K562 (cell line): ENCODE results near the gene SERPINA12.

ENCODE experiments used
- ARID2 ChIP-seq: fragments of 450-650 bp; IDR thresholded peaks from 2 replicates; pipeline ENCODE4 v1.6.1; 2017; ENCODE audit warnings: antibody characterized with exemption, mild to moderate bottlenecking
- DPF2 ChIP-seq: fragments of 450-650 bp; IDR thresholded peaks from 2 replicates; pipeline ENCODE4 v1.6.1; 2016
- ESRRA ChIP-seq: fragments of 450-650 bp; IDR thresholded peaks from 2 replicates; pipeline ENCODE4 v1.6.1; 2014; ENCODE audit warnings: low read depth, mild to moderate bottlenecking, moderate library complexity, borderline replicate concordance
- FOXP1 ChIP-seq: sonication (generic); formaldehyde crosslinking; IDR thresholded peaks from 2 replicates; pipeline ENCODE4 v1.8.0; 2022; ENCODE audit warnings: mild to moderate bottlenecking, missing genetic modification reagents
- TGIF2 ChIP-seq: sonication (generic); formaldehyde crosslinking; IDR thresholded peaks from 2 replicates; pipeline ENCODE4 v1.8.1; 2022; ENCODE audit warnings: mild to moderate bottlenecking, missing genetic modification reagents, moderate library complexity
- ZNF140 ChIP-seq: fragments of 250-450 bp; sonication (Bioruptor Pico); IDR thresholded peaks from 2 replicates; pipeline ENCODE4 v1.8.0; 2021; ENCODE audit warnings: moderate library complexity, mild to moderate bottlenecking, inconsistent platforms
- ZNF184 ChIP-seq: sonication (generic); formaldehyde crosslinking; IDR thresholded peaks from 2 replicates; pipeline ENCODE4 v1.5.0; 2020; ENCODE audit warnings: missing genetic modification reagents
- ZNF408 ChIP-seq: fragments of 250-450 bp; sonication (Bioruptor Pico); IDR thresholded peaks from 2 replicates; pipeline ENCODE4 v1.4.0; 2020; ENCODE audit warnings: low read depth, mild to moderate bottlenecking, moderate library complexity
- TF ChIP-seq, protein P1 (sequence below), 3 experiments: IDR thresholded peaks in 2 of 3; conservative IDR thresholded peaks in 1 of 3; 2 replicates each; pipeline ENCODE4 v1.5.1; 2011 to 2012; ENCODE audit warnings: low read length in 3 of 3, mild to moderate bottlenecking in 3 of 3, control low read depth in 2 of 3, improper control_type of control experiment in 1 of 3, inconsistent platforms in 1 of 3, low read depth in 1 of 3, mixed read lengths in 1 of 3, moderate library complexity in 1 of 3; ENCODE audit not compliant: insufficient read depth in 2 of 3
- TF ChIP-seq, protein P2 (sequence below), 2 experiments: IDR thresholded peaks; 2 replicates each; pipeline ENCODE4 v1.6.1; 2011; ENCODE audit warnings: borderline replicate concordance in 1 of 2, control low read depth in 1 of 2, low read depth in 1 of 2, low read length in 1 of 2, mild to moderate bottlenecking in 1 of 2, mixed read lengths in 1 of 2, moderate library complexity in 1 of 2; ENCODE audit not compliant: insufficient read depth in 1 of 2, insufficient read length in 1 of 2, poor library complexity in 1 of 2, severe bottlenecking in 1 of 2; ENCODE audit errors: extremely low read depth in 1 of 2
- TF ChIP-seq, protein P3 (sequence below): fragments of 150-350 bp; conservative IDR thresholded peaks from 2 replicates; pipeline ENCODE4 v1.6.1; 2014; ENCODE audit warnings: low read length

DNA sequence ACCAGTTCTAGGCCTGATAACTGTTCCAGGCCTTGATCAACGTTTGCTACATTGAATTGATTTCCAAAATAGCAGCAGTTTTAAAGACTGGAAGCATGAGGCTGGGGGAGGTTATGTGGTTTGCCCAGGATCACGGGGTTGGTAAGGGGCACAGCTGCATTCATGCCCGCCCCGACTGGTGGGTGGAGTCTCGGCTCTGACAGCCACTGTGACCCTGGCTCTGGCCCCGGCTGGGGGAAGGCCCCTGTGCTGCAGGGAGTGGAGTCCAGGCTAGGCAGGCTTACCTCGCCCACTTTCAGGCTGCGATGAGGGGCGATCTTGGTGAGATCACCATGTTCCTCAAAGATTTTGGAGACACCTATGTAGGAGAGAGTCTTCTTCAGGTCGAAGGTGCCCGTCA lies 19.9 kb downstream of the SERPINA12 start:
- no peak for TF ChIP-seq ZNF140
- TF ChIP-seq, protein P1, sequence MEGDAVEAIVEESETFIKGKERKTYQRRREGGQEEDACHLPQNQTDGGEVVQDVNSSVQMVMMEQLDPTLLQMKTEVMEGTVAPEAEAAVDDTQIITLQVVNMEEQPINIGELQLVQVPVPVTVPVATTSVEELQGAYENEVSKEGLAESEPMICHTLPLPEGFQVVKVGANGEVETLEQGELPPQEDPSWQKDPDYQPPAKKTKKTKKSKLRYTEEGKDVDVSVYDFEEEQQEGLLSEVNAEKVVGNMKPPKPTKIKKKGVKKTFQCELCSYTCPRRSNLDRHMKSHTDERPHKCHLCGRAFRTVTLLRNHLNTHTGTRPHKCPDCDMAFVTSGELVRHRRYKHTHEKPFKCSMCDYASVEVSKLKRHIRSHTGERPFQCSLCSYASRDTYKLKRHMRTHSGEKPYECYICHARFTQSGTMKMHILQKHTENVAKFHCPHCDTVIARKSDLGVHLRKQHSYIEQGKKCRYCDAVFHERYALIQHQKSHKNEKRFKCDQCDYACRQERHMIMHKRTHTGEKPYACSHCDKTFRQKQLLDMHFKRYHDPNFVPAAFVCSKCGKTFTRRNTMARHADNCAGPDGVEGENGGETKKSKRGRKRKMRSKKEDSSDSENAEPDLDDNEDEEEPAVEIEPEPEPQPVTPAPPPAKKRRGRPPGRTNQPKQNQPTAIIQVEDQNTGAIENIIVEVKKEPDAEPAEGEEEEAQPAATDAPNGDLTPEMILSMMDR (IDR thresholded peaks at IDR 0.05 in 2 of 3, conservative IDR thresholded peaks at IDR 0.05 in 1 of 3; ENCODE audit: insufficient read depth in 2 of 3, low read depth in 1 of 3, low read length in 3 of 3), result no peak
- TF ChIP-seq ZNF184, result no peak
- no peak for TF ChIP-seq ESRRA
- no peak for TF ChIP-seq ZNF408 (CRISPR knock-in tag)
- no peak for TF ChIP-seq TGIF2
- TF ChIP-seq ARID2, result no peak
- no peak for TF ChIP-seq DPF2
- TF ChIP-seq FOXP1 (CRISPR knock-in tag), result no peak
- TF ChIP-seq, protein P2, sequence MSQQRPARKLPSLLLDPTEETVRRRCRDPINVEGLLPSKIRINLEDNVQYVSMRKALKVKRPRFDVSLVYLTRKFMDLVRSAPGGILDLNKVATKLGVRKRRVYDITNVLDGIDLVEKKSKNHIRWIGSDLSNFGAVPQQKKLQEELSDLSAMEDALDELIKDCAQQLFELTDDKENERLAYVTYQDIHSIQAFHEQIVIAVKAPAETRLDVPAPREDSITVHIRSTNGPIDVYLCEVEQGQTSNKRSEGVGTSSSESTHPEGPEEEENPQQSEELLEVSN (IDR thresholded peaks at IDR 0.05; ENCODE audit: borderline replicate concordance in 1 of 2, extremely low read depth in 1 of 2, insufficient read depth in 1 of 2, insufficient read length in 1 of 2, low read depth in 1 of 2, low read length in 1 of 2, poor library complexity in 1 of 2, severe bottlenecking in 1 of 2), result no peak
- TF ChIP-seq, protein P3, sequence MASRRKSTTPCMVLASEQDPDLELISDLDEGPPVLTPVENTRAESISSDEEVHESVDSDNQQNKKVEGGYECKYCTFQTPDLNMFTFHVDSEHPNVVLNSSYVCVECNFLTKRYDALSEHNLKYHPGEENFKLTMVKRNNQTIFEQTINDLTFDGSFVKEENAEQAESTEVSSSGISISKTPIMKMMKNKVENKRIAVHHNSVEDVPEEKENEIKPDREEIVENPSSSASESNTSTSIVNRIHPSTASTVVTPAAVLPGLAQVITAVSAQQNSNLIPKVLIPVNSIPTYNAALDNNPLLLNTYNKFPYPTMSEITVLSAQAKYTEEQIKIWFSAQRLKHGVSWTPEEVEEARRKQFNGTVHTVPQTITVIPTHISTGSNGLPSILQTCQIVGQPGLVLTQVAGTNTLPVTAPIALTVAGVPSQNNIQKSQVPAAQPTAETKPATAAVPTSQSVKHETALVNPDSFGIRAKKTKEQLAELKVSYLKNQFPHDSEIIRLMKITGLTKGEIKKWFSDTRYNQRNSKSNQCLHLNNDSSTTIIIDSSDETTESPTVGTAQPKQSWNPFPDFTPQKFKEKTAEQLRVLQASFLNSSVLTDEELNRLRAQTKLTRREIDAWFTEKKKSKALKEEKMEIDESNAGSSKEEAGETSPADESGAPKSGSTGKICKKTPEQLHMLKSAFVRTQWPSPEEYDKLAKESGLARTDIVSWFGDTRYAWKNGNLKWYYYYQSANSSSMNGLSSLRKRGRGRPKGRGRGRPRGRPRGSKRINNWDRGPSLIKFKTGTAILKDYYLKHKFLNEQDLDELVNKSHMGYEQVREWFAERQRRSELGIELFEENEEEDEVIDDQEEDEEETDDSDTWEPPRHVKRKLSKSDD, result no peak
